ENCODE measurements around the gene SERPINA3.

SERPINA3 gene

DNA sequence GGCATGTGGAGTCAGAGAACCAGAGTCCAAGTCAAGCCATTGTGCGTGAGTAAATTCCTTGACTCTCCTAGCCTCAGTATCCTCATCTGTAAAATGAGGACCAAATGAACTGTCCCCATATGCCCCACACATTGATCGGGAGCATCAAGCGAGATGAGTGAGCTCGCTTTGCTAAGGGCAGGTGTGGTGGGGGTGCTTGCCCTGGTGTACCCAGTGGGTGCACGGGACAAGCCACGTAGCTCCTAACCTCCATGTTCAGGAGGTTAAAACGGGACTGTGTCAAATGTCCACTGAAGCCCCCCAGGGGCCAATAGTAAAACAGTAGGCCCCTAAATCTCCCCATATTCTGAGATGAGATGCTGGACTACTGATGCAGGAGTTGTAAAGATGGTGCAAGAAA, 60.9 kb downstream of the SERPINA3 start:
- DNase-seq (ENCODE audit: low read depth): no peak
- TF ChIP-seq, protein P1, sequence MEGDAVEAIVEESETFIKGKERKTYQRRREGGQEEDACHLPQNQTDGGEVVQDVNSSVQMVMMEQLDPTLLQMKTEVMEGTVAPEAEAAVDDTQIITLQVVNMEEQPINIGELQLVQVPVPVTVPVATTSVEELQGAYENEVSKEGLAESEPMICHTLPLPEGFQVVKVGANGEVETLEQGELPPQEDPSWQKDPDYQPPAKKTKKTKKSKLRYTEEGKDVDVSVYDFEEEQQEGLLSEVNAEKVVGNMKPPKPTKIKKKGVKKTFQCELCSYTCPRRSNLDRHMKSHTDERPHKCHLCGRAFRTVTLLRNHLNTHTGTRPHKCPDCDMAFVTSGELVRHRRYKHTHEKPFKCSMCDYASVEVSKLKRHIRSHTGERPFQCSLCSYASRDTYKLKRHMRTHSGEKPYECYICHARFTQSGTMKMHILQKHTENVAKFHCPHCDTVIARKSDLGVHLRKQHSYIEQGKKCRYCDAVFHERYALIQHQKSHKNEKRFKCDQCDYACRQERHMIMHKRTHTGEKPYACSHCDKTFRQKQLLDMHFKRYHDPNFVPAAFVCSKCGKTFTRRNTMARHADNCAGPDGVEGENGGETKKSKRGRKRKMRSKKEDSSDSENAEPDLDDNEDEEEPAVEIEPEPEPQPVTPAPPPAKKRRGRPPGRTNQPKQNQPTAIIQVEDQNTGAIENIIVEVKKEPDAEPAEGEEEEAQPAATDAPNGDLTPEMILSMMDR (conservative IDR thresholded peaks at IDR 0.05; ENCODE audit: low read depth, low read length): no peak

More for the DNA sequence above, 60.9 kb downstream of the SERPINA3 start:
- no peak overlapping the region for H3K4me3 ChIP-seq (ENCODE audit: low read depth, low read length)

Measured in choroid plexus epithelial cell (primary cell).